Measurements from ENCODE around the gene MLANA.

The MLANA gene

GRCh38 chr9:5893591-5894236 is 3.0 kb downstream of the MLANA start:
- no peak overlapping the region for H3K4me3 ChIP-seq (ENCODE audit: low read depth, low read length)
- 0 out of 2 replicates have a peak, but pooled peaks cover 2% of the 10 kb centered on the region for H3K4me1 ChIP-seq (ENCODE audit: control insufficient read depth, insufficient read depth, low read length)
- ChIA-PET CTCF (interaction anchor here (0.6 to 3.6 kb wide), 3 partner anchors 7 to 27 kb away, joined by 3 to 36 read pairs (median 3); no protein-coding TSS in a partner anchor), POLR2A (no interaction called here)
- no peaks in the 10 kb centered on the region for H3K9me3 ChIP-seq (ENCODE audit: control insufficient read depth, insufficient read depth, low read depth, low read length)
- no peak for TF ChIP-seq ZNF350 (tag by site-specific recombination; IDR thresholded peaks at IDR 0.05)
- TF ChIP-seq ZNF175 (tag by site-specific recombination; IDR thresholded peaks at IDR 0.05): no peak
- TF ChIP-seq ZBTB17 (tag by site-specific recombination; IDR thresholded peaks at IDR 0.05): no peak
- H3K27ac ChIP-seq (ENCODE audit: extremely low read depth, low read depth, low read length): no peak overlapping the region
- no peaks in the 10 kb centered on the region for H3K36me3 ChIP-seq (ENCODE audit: control insufficient read depth in 2 of 2, insufficient read depth in 1 of 2, low read length in 2 of 2)

- ChIA-PET CTCF (interaction anchor here (0.6 to 3.6 kb wide), 5 partner anchors 8 to 411 kb away, joined by 3 to 36 read pairs (median 3); no protein-coding TSS in a partner anchor), POLR2A (no interaction called here)
- no peaks in the 10 kb centered on the region for H3K9me3 ChIP-seq (ENCODE audit: control insufficient read depth, insufficient read depth, low read depth, low read length)
Measured at GRCh38 chr9:5894237-5894959, 3.7 kb downstream of the MLANA start.

GRCh38 chr9:5895782-5896181 is 5.1 kb downstream of the MLANA start:
- H3K9me3 ChIP-seq (ENCODE audit: control insufficient read depth, insufficient read depth, low read depth, low read length): no peaks in the 10 kb centered on the region
- no peak for TF ChIP-seq ZBTB21 (tag by site-specific recombination; IDR thresholded peaks at IDR 0.05)
- TF ChIP-seq ZBTB7A (tag by site-specific recombination; IDR thresholded peaks at IDR 0.05; ENCODE audit: low read depth): no peak
- no peak for TF ChIP-seq ZNF214 (tag by site-specific recombination; IDR thresholded peaks at IDR 0.05; ENCODE audit: borderline replicate concordance)
- TF ChIP-seq ZNF449 (tag by site-specific recombination; IDR thresholded peaks at IDR 0.05): no peak
- H3K27ac ChIP-seq (ENCODE audit: extremely low read depth, low read depth, low read length): no peak overlapping the region
- POLR2A ChIA-PET: interaction anchor here (1.0 kb wide), 1 partner anchor 9 kb away, joined by 3 read pairs; no protein-coding TSS in a partner anchor
- CTCF ChIA-PET: interaction anchor here (0.7 to 3.6 kb wide), 3 partner anchors 9 to 99 kb away, joined by 3 to 36 read pairs (median 6); no protein-coding TSS in a partner anchor
- H3K4me3 ChIP-seq (ENCODE audit: low read depth, low read length): no peak overlapping the region
- H3K36me3 ChIP-seq (ENCODE audit: control insufficient read depth in 2 of 2, insufficient read depth in 1 of 2, low read length in 2 of 2): no peaks in the 10 kb centered on the region
- 0 out of 2 replicates have a peak, but pooled peaks cover 2% of the 10 kb centered on the region for H3K4me1 ChIP-seq (ENCODE audit: control insufficient read depth, insufficient read depth, low read length)

More at GRCh38 chr9:5894237-5894959, 3.7 kb downstream of the MLANA start:
- TF ChIP-seq ZNF416 (tag by site-specific recombination; IDR thresholded peaks at IDR 0.05) (no peak), KLF17 (tag by site-specific recombination; IDR thresholded peaks at IDR 0.05) (no peak), ZNF701 (tag by site-specific recombination; IDR thresholded peaks at IDR 0.05) (no peak), ZNF274 (IDR thresholded peaks at IDR 0.05; ENCODE audit: low read length) (no peak), ZNF274 (tag by site-specific recombination; IDR thresholded peaks at IDR 0.05; ENCODE audit: borderline replicate concordance) (no peak), YY1 (tag by site-specific recombination; IDR thresholded peaks at IDR 0.05) (no peak), ZNF561 (tag by site-specific recombination; IDR thresholded peaks at IDR 0.05; ENCODE audit: borderline replicate concordance) (no peak), ZIC2 (tag by site-specific recombination; IDR thresholded peaks at IDR 0.05) (no peak), TCF7L2 (IDR thresholded peaks at IDR 0.05; ENCODE audit: borderline replicate concordance, low read depth, low read length) (no peak)
- Histone ChIP-seq H3K36me3 (ENCODE audit: control insufficient read depth in 2 of 2, insufficient read depth in 1 of 2, low read length in 2 of 2) (no peaks in the 10 kb centered on the region), H3K27ac (ENCODE audit: extremely low read depth, low read depth, low read length) (no peak overlapping the region), H3K4me1 (ENCODE audit: control insufficient read depth, insufficient read depth, low read length) (0 out of 2 replicates have a peak, but pooled peaks cover 2% of the 10 kb centered on the region), H3K4me3 (ENCODE audit: low read depth, low read length) (no peak overlapping the region)

All from HEK293 (cell line).